K562 (cell line): Measurements from ENCODE around the gene TKTL1. TPM values are rescaled to one million over a fixed set of nuclear protein-coding genes. Genes with fewer than 3 reads are reported as not detected.

Experiments used
- ATAC-seq: fragments of 200-7000 bp; cut with Tn5 transposase; 3 replicates; pipeline ENCODE4 v1.9.1; 2020; ENCODE audit warnings: moderate library complexity
- BruUV-seq: library from RNA; stranded (reverse); fragments of 400-500 nt; replicated peaks from 2 replicates; lab custom pipeline; 2021; lab: Mats Ljungman, UMichigan
- CTCF ChIA-PET: fragments of 300-600 bp; formaldehyde crosslinking; extraction: SDS; loops from one replicate; lab custom pipeline; 2021; ENCODE audit warnings: low intra/inter-chr PET ratio; lab: Yijun Ruan, JAX
- POLR2A ChIA-PET: fragments of 300-600, 350-650 bp; sonication (Branson Sonifier 250); formaldehyde crosslinking; extraction: SDS; loops from one replicate; lab custom pipeline; 2021; ENCODE audit warnings: antibody characterized with exemption, inconsistent platforms; lab: Yijun Ruan, JAX
- DNase-seq, 4 experiments: peaks; one replicate each; pipeline versions ENCODE4 v3.0.0 to v3.0.0-alpha.2; 2011 to 2018; ENCODE audit warnings: low spot score in 3 of 4, mixed read lengths in 3 of 4; ENCODE audit errors: extremely low read depth in 1 of 4
- FAIRE-seq: peaks from 2 replicates; lab custom pipeline; 2011; peaks lifted over from hg19 to GRCh38; lab: Jason Lieb, UNC
- H2AFZ ChIP-seq: 2 replicates; pipeline ENCODE4 v1.6.0; 2011; ENCODE audit warnings: low read depth, low read length, control low read depth, inconsistent platforms
- H3K27ac ChIP-seq: fragments of 200-600 bp; 3 replicates; pipeline ENCODE4 v1.8.0; 2011; ENCODE audit warnings: low read depth, mild to moderate bottlenecking, control low read depth, inconsistent platforms, low read length, moderate library complexity, mixed read lengths; ENCODE audit errors: extremely low read depth
- H3K27me3 ChIP-seq, 2 experiments: fragments of 300-600 bp in 1 of 2; 2 replicates in 1 of 2; 3 replicates in 1 of 2; pipeline versions ENCODE4 v1.6.0 to v1.8.0; 2011; ENCODE audit warnings: inconsistent platforms in 2 of 2, low read length in 2 of 2, mild to moderate bottlenecking in 1 of 2, mixed read lengths in 1 of 2, moderate library complexity in 1 of 2; ENCODE audit not compliant: control insufficient read depth in 2 of 2, insufficient read depth in 2 of 2
- H3K36me3 ChIP-seq: fragments of 300-600 bp; 3 replicates; pipeline ENCODE4 v1.8.0; 2011; ENCODE audit warnings: mild to moderate bottlenecking, low read length, inconsistent platforms; ENCODE audit not compliant: control insufficient read depth, insufficient read depth
- H3K4me1 ChIP-seq, 2 experiments: fragments of 200-600 bp in 1 of 2; replicated peaks in 1 of 2; 2 replicates in 1 of 2; 3 replicates in 1 of 2; pipeline versions ENCODE4 v1.5.1 to v1.8.0; 2011; ENCODE audit warnings: inconsistent platforms in 2 of 2, low read length in 2 of 2, mild to moderate bottlenecking in 1 of 2, mixed read lengths in 1 of 2, moderate library complexity in 1 of 2; ENCODE audit not compliant: control insufficient read depth in 2 of 2, insufficient read depth in 2 of 2
- H3K4me2 ChIP-seq: 2 replicates; pipeline ENCODE4 v1.6.1; 2011; ENCODE audit warnings: low read length, control low read depth, inconsistent platforms, mixed read lengths; ENCODE audit not compliant: insufficient read depth
- H3K4me3 ChIP-seq: fragments of 200-600 bp; sonication (generic), shearing (Covaris generic); 2 replicates; pipeline ENCODE4 v1.5.1; 2016; ENCODE audit warnings: control low read depth, inconsistent platforms
- H3K79me2 ChIP-seq: fragments of 200-600 bp; 3 replicates; pipeline ENCODE4 v1.8.0; 2011; ENCODE audit warnings: low read length, inconsistent platforms; ENCODE audit not compliant: control insufficient read depth, insufficient read depth
- H3K9ac ChIP-seq, 2 experiments: 2 replicates each; pipeline versions ENCODE4 v1.6.0 to v1.6.1; 2011; ENCODE audit warnings: low read depth in 2 of 2, low read length in 2 of 2, control low read depth in 1 of 2, inconsistent platforms in 1 of 2, mild to moderate bottlenecking in 1 of 2, mixed read lengths in 1 of 2; ENCODE audit not compliant: insufficient read depth in 1 of 2
- H3K9me1 ChIP-seq: one replicate; pipeline ENCODE4 v1.6.0; 2011; ENCODE audit warnings: inconsistent platforms, mild to moderate bottlenecking, low read length, moderate library complexity; ENCODE audit not compliant: control insufficient read depth, insufficient read depth
- H3K9me3 ChIP-seq: replicated peaks from 2 replicates; pipeline ENCODE4 v1.5.1; 2011; ENCODE audit warnings: low read depth, low read length, inconsistent platforms; ENCODE audit not compliant: control insufficient read depth, insufficient read depth
- H4K20me1 ChIP-seq: replicated peaks from 2 replicates; pipeline ENCODE4 v1.6.1; 2011; ENCODE audit warnings: low read length, inconsistent platforms, mixed read lengths; ENCODE audit not compliant: control insufficient read depth, insufficient read depth
- DEAF1 ChIP-seq: fragments of 450-650 bp; formaldehyde crosslinking; IDR thresholded peaks from 2 replicates; pipeline ENCODE4 v1.4.0; 2020; ENCODE audit warnings: mild to moderate bottlenecking, moderate library complexity
- EWSR1 ChIP-seq: fragments of 450-650 bp; IDR thresholded peaks from 2 replicates; pipeline ENCODE4 v1.6.1; 2018; ENCODE audit warnings: borderline replicate concordance, mild to moderate bottlenecking, low read depth, moderate library complexity; ENCODE audit not compliant: partially characterized antibody
- FOXO4 ChIP-seq: fragments of 450-650 bp; formaldehyde crosslinking; IDR thresholded peaks from 2 replicates; pipeline ENCODE4 v1.4.0; 2020; ENCODE audit warnings: mild to moderate bottlenecking, moderate library complexity
- GATA2 ChIP-seq: sonication (generic); formaldehyde crosslinking; IDR thresholded peaks from 2 replicates; pipeline ENCODE4 v1.4.0; 2020; ENCODE audit warnings: mild to moderate bottlenecking, missing genetic modification reagents
- JUN ChIP-seq, 2 experiments: sonication (generic) in 1 of 2; formaldehyde crosslinking in 1 of 2; IDR thresholded peaks; 2 replicates each; pipeline versions ENCODE4 v1.6.1 to v1.8.0; 2012 to 2022; ENCODE audit warnings: borderline replicate concordance in 2 of 2, mild to moderate bottlenecking in 2 of 2, improper control_type of control experiment in 1 of 2, low read depth in 1 of 2, low read length in 1 of 2, missing genetic modification reagents in 1 of 2
- MAFG ChIP-seq: fragments of 450-650 bp; conservative IDR thresholded peaks from 2 replicates; pipeline ENCODE4 v1.6.1; 2016; ENCODE audit warnings: missing genetic modification characterization, missing compliant biosample characterization
- NFATC3 ChIP-seq: fragments of 450-650 bp; IDR thresholded peaks from 2 replicates; pipeline ENCODE4 v1.6.1; 2017; ENCODE audit warnings: mild to moderate bottlenecking
- SMARCA4 ChIP-seq: fragments of 450-650 bp; IDR thresholded peaks from 2 replicates; pipeline ENCODE4 v1.6.1; 2016
- STAG1 ChIP-seq: sonication (generic); formaldehyde crosslinking; IDR thresholded peaks from 2 replicates; pipeline ENCODE4 v1.5.0; 2020; ENCODE audit warnings: missing genetic modification reagents, borderline replicate concordance
- ZBED1 ChIP-seq: IDR thresholded peaks from 2 replicates; pipeline ENCODE4 v1.6.1; 2014
- ZNF175 ChIP-seq: fragments of 200-800 bp; sonication (Bioruptor generic); IDR thresholded peaks from 2 replicates; pipeline ENCODE4 v1.6.1; 2016; ENCODE audit warnings: low read depth, mild to moderate bottlenecking, missing genetic modification characterization, missing compliant biosample characterization
- ZNF445 ChIP-seq: fragments of 250-450 bp; sonication (Bioruptor Pico); IDR thresholded peaks from 2 replicates; pipeline ENCODE4 v1.4.0; 2020; ENCODE audit warnings: low read depth, mild to moderate bottlenecking, moderate library complexity
- WGBS: fragments of 100-300 bp; shearing (Covaris generic); methylation state at CpG from one replicate; pipeline ENCODE4 v1.1.6; 2016; ENCODE audit warnings: low coverage, mixed read lengths; ENCODE audit not compliant: insufficient coverage; ENCODE audit errors: missing lambda C conversion rate; 5-methylcytosine and 5-hydroxymethylcytosine counted together
- in situ Hi-C: fragments of 300-500 bp; cut with MboI; formaldehyde crosslinking; loops from 4 replicates; pipeline ENCODE4 v1.15.0; 2018; ENCODE audit warnings: inconsistent platforms, mixed read lengths
- intact Hi-C: fragments of 100-400 bp; cut with micrococcal nuclease; formaldehyde crosslinking; loops from 2 replicates; pipeline ENCODE4 v1.14.2; 2022
- polyA plus RNA-seq, 8 experiments: library from polyadenylated mRNA; depleted of rRNA in 4 of 8; stranded (reverse) in 5 of 8; unstranded in 3 of 8; fragments of >200 nt; fragmentation: Nextera tagmentation in 2 of 8; fragmentation: Illumina TruSeq in 1 of 8; extraction: Ambion mirVana in 2 of 8; extraction: Trizol in 1 of 8; gene quantifications; 2 replicates each; pipeline versions ENCODE4 v1.2.1 to v1.2.3, GENCODE V29; 2011 to 2014; ENCODE audit warnings: inconsistent platforms in 1 of 8, missing spikeins in 1 of 8
- total RNA-seq, 7 experiments: library from RNA; depleted of rRNA in 6 of 7; stranded (reverse); fragments of >200 nt in 6 of 7; fragmentation: Illumina TruSeq in 2 of 7; extraction: Trizol in 2 of 7; gene quantifications; 2 replicates each; pipeline versions ENCODE4 v1.2.1 to v1.2.3, GENCODE V29; 2011 to 2021; ENCODE audit warnings: low replicate concordance in 1 of 7
- TF ChIP-seq, protein P1 (sequence below): fragments of 450-650 bp; formaldehyde crosslinking; IDR thresholded peaks from 2 replicates; pipeline ENCODE4 v1.4.0; 2022; ENCODE audit warnings: mild to moderate bottlenecking, moderate library complexity

The TKTL1 gene
- total and polyA plus RNA-seq, 9 of the 15 experiments (the other 6 are each of a cell fraction or from before 2014, with no cell fraction given) = 0.18 to 0.71 (median 0.38) TPM

DNA sequence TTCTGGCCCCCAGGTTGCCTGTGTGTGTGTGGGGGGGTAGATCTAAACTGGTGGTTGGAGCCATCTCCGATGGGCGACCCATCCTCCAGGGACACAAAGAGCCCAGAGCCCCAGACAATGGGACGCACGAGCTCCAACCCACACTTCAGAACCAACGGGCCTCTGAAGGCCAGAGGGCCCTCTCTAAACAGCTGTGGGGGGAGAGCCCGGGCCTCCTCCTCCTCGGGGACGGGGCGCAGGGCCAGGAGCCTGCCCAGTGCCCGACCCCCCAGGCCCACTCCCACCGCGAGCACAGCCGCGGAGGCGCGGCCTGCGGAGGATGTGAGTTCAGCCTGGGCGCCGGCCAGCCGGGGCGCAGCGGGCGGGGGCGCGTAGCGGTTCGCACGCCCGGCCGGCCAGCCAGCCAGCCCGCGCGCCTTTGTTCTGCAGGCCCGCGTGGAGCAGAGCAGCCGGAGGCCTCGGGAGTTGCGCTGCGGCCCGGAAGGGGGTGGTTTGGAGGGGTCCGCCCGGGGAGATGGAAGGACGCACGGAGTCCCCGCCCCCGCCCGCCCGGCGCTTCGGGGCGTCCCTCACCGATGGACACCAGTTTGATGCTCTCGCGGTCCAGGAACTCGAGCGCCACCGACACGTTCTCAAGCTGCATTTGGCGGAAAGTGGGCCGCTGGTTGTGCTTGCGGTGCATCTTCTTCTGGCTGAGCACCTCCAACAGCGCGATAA lies 74.9 kb downstream of the TKTL1 start (continued):
- 0 out of 2 replicates have a peak, but pooled peaks have one; percentile 17 for TF ChIP-seq ZNF175
- no peak for TF ChIP-seq JUN (IDR thresholded peaks at IDR 0.05; ENCODE audit: borderline replicate concordance, low read depth, low read length)
- no peak for TF ChIP-seq JUN (CRISPR knock-in tag; IDR thresholded peaks at IDR 0.05; ENCODE audit: borderline replicate concordance)
- no peak for TF ChIP-seq STAG1 (CRISPR knock-in tag)

- WGBS = 0% methylated on average over 28 of the region's 77 CpGs
- TF ChIP-seq, protein P1, sequence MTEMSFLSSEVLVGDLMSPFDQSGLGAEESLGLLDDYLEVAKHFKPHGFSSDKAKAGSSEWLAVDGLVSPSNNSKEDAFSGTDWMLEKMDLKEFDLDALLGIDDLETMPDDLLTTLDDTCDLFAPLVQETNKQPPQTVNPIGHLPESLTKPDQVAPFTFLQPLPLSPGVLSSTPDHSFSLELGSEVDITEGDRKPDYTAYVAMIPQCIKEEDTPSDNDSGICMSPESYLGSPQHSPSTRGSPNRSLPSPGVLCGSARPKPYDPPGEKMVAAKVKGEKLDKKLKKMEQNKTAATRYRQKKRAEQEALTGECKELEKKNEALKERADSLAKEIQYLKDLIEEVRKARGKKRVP = no peak
- TF ChIP-seq ZBED1 = peak; percentile 79; the same call in 1 of the 2 replicates
- TF ChIP-seq FOXO4 (CRISPR knock-in tag) = no peak
- TF ChIP-seq NFATC3 = no peak
- no peak for TF ChIP-seq GATA2 (CRISPR knock-in tag)
- no peak for TF ChIP-seq EWSR1
- TF ChIP-seq SMARCA4 = no peak
- TF ChIP-seq ZNF445 = no peak
- TF ChIP-seq DEAF1 = no peak
- no peak for TF ChIP-seq MAFG (tag)
Measured at GRCh38 chrX:154371017-154371788, 75.6 kb downstream of the TKTL1 start.

More at GRCh38 chrX:154371017-154371788, 75.6 kb downstream of the TKTL1 start:
- Histone ChIP-seq H3K27ac (peak overlapping the region; percentile 99), H3K27me3 (no peaks in the 10 kb centered on the region), H2AFZ (peak overlapping the region; percentile 67; the same call in 1 of the 2 replicates), H3K4me1 (peaks cover 18 to 86% of the 10 kb centered on the region in 2 experiments), H3K4me2 (peak overlapping the region; percentile 96), H4K20me1 (no peaks in the 10 kb centered on the region; the same call in 1 of the 2 replicates), H3K4me3 (peak overlapping the region; percentile 89), H3K9me1 (no peaks in the 10 kb centered on the region), H3K9ac (peak overlapping the region; percentile 94 to 96), H3K79me2 (peaks cover 49% of the 10 kb centered on the region), H3K9me3 (no peaks in the 10 kb centered on the region), H3K36me3 (peaks cover 27% of the 10 kb centered on the region; the same call in 2 of the 3 replicates)
- ChIA-PET POLR2A (interaction anchor here (0.5 to 1.3 kb wide), 13 partner anchors 8 to 658 kb away, joined by 3 to 5 read pairs (median 3); partner anchors contain the start of gene SLC10A3), CTCF (interaction anchor here (4.5 kb wide), 1 partner anchor 163 kb away, joined by 63 read pairs; no protein-coding TSS in a partner anchor)
- intact Hi-C loops (loop anchor here (5.0 to 10.0 kb wide), 2 partner anchors 124 to 446 kb away; partner anchors contain the start of gene SLC10A3), in situ Hi-C loops (loop anchor here (10.0 kb wide), 1 partner anchor 164 kb away; no protein-coding TSS in a partner anchor)
- DNase-seq (peak; percentile 73 to 97 (median 82)), ATAC-seq (peak; percentile 84), FAIRE-seq (no peak)
- no TSS peak for BruUV-seq
